Epithelial cell of proximal tubule (primary cell): ENCODE results near the gene CD320. TPM values are rescaled to one million over a fixed set of nuclear protein-coding genes. Genes with fewer than 3 reads are reported as not detected.
A peak's percentile ranks its signal among the peaks of the same experiment; 100 is the strongest.
"Not testable (repeated sequence)": the region's sequence is repeated elsewhere in the genome, so short reads cannot be mapped to it uniquely, and the experiment has no call there.

Experiments used
- DNase-seq: peaks from one replicate; pipeline ENCODE4 v3.0.0-alpha.2; 2011; ENCODE audit warnings: low read depth
- H3K4me3 ChIP-seq: 2 replicates; pipeline ENCODE4 v1.5.1; 2011; ENCODE audit warnings: low read depth, mild to moderate bottlenecking, low read length
- total RNA-seq: library from RNA; depleted of rRNA; stranded (reverse); fragments of >200 nt; gene quantifications from 2 replicates; pipeline ENCODE4 v1.2.3, GENCODE V29; 2015
- TF ChIP-seq, protein P1 (sequence below): conservative IDR thresholded peaks from 2 replicates; pipeline ENCODE4 v1.5.1; 2012; ENCODE audit warnings: low read depth, mild to moderate bottlenecking, low read length

The CD320 gene
- 198 and 238 TPM in 2 replicates for total RNA-seq

DNA sequence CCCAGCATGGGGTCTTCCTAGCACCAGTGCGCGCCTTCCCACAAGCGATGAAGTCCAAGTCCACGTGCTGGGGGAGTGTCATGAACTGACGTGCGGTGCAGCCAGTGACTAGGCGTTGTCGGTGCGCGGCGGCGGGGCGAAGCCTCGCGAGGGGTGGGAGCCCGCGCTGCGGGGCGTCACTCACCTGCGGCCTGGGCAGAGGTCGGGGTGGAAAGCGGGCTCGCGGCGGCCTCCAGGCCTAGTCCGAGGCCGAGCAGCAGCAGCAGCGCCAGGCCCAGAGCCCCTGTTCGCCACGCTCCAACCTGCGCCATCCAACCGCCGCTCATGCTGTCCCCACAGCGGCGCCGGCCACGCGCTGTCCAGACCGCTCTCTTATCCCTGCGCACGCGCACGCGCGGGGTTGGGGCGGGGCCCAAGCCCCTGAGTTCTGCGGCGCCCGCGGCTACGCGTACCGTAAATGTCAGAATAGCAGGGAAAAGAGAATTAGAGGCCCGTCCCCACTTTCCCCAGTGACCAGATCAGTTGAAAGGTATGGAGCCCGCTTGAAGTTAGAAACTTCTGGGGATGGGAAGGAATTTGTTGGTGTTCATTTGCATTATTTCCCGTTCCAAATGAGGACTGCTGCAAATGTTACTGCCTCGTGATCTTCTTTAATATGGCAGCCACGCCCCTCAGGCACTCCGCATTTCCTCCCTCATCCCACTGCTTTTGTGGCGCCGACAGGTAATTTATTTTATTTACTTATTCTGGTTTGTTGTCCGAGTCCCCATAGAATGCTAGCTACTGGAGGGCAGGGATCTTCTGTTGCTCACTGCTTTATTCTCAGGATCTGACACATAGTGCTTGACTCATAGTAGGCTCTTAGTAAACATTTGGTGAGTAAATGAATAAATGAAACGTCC is at the start of gene CD320:
TSS of gene CD320 (minus strand) at position 394 of the 902 bp plus-strand sequence. CDS start at position 326, 68 bp downstream.
- DNase-seq: peak; percentile 40
- TF ChIP-seq, protein P1, sequence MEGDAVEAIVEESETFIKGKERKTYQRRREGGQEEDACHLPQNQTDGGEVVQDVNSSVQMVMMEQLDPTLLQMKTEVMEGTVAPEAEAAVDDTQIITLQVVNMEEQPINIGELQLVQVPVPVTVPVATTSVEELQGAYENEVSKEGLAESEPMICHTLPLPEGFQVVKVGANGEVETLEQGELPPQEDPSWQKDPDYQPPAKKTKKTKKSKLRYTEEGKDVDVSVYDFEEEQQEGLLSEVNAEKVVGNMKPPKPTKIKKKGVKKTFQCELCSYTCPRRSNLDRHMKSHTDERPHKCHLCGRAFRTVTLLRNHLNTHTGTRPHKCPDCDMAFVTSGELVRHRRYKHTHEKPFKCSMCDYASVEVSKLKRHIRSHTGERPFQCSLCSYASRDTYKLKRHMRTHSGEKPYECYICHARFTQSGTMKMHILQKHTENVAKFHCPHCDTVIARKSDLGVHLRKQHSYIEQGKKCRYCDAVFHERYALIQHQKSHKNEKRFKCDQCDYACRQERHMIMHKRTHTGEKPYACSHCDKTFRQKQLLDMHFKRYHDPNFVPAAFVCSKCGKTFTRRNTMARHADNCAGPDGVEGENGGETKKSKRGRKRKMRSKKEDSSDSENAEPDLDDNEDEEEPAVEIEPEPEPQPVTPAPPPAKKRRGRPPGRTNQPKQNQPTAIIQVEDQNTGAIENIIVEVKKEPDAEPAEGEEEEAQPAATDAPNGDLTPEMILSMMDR: no peak
- H3K4me3 ChIP-seq: peak within 1 kb of the TSS; percentile 72

DNA sequence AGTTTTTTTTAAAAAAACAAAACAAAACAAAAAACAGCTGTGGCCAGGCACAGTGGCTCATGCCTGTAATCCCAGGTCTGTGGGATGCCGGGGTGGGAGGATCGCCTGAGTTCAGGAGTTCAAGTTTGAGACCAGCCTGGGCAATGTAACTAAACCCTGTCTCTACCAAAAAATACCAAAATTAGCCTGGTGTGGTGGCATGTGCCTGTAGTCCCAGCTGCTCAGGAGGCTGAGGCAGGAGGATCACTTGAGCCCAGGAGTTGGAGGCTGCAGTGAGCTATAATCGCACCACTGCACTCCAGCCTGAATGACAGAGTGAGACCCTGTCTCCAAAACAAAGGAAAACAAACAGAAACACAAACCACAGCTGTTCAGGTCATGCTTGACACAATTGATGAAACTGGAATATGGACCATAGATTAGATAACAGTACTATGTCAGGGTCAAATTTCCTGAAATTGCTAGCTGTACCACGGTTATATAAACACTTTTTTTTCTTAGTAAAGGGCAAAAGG is 48.9 kb upstream of the CD320 start:
- DNase-seq: no peak
- no peak overlapping the region for H3K4me3 ChIP-seq
- TF ChIP-seq, protein P1: no peak

- DNase-seq: peak; percentile 88
- TF ChIP-seq, protein P1: peak; percentile 22
- H3K4me3 ChIP-seq: no peak overlapping the region
Observed at GRCh38 chr19:8355631-8356402, 47.7 kb upstream of the CD320 start.

GRCh38 chr19:8352845-8353244 is 44.7 kb upstream of the CD320 start:
- DNase-seq, H3K4me3 ChIP-seq: not testable (repeated sequence)

DNA sequence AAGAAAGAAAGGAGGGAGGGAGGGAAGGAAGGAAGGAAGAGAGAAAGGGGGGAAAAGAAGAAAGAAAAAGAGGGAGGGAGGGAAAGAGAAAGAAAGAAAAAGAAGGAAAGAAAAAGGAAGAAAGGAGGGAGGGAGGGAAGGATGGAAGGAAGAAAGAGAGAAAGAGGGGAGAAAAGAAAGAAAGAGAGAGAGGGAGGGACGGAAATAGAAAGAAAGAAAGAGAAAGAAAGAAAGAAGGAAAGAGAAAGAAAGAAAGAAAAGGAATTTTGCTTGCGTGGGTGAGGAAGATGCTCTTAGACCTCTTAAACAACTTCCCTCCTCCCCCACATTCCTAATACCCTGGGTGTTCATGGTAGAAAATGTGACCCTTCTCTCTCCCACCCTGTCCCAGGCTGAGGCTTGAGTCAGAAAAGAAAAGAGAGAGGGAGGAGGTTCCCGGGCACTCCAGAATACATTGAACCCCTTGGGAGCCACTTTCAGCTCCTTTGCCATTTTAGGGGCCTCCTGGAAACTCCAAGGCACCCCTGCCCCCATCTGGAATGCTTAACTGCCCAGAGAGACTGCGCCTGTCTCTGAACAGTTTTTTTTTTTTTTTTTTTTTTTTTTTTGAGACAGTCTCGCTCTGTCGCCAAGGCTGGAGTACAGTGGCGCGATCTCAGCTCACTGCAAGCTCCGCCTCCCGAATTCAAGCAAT is 44.1 kb upstream of the CD320 start:
- TF ChIP-seq, protein P1: no peak
- no peak for DNase-seq
- peak overlapping the region; percentile 31 for H3K4me3 ChIP-seq

- DNase-seq, H3K4me3 ChIP-seq: not testable (repeated sequence)
Observed at GRCh38 chr19:8349629-8350372, 41.6 kb upstream of the CD320 start.

GRCh38 chr19:8343483-8343844 is 35.3 kb upstream of the CD320 start:
- H3K4me3 ChIP-seq: peak overlapping the region; percentile 26
- TF ChIP-seq, protein P1: no peak
- DNase-seq: no peak
